KMS-11 (cell line): ENCODE measurements around the gene DSCAML1.
"Not testable (repeated sequence)": the region's sequence is repeated elsewhere in the genome, so short reads cannot be mapped to it uniquely, and the experiment has no call there.

ENCODE experiments used
- H2AFZ ChIP-seq: fragments of 200-600 bp; sonication (generic); 2 replicates; pipeline ENCODE4 v1.6.1; 2016; ENCODE audit warnings: antibody characterized with exemption, mixed run types, low read depth
- H3K27ac ChIP-seq: fragments of 200-600 bp; sonication (generic); 2 replicates; pipeline ENCODE4 v1.6.1; 2016; ENCODE audit warnings: mild to moderate bottlenecking, mixed run types
- H3K27me3 ChIP-seq: fragments of 200-600 bp; sonication (generic); 2 replicates; pipeline ENCODE4 v1.6.1; 2017; ENCODE audit warnings: mild to moderate bottlenecking, low read depth, mixed run types, moderate library complexity; ENCODE audit not compliant: insufficient read depth
- H3K36me3 ChIP-seq: fragments of 200-600 bp; sonication (generic); 2 replicates; pipeline ENCODE4 v1.6.1; 2017; ENCODE audit warnings: mild to moderate bottlenecking, mixed run types; ENCODE audit not compliant: insufficient read depth
- H3K4me1 ChIP-seq: fragments of 200-600 bp; sonication (generic); 2 replicates; pipeline ENCODE4 v1.6.1; 2016; ENCODE audit warnings: mild to moderate bottlenecking, low read depth, mixed run types; ENCODE audit not compliant: poor library complexity, severe bottlenecking
- H3K4me2 ChIP-seq: fragments of 200-600 bp; sonication (generic); 2 replicates; pipeline ENCODE4 v1.7.0; 2016; ENCODE audit warnings: mild to moderate bottlenecking, mixed run types
- H3K4me3 ChIP-seq: fragments of 200-600 bp; sonication (generic); IDR thresholded peaks from 2 replicates; pipeline ENCODE4 v1.6.1; 2017; ENCODE audit warnings: low read depth, low read length, mixed read lengths; ENCODE audit not compliant: insufficient read depth
- H3K79me2 ChIP-seq: fragments of 200-600 bp; sonication (generic); 2 replicates; pipeline ENCODE4 v1.6.1; 2016; ENCODE audit warnings: low read depth, mixed run types; ENCODE audit not compliant: insufficient read depth
- H3K9ac ChIP-seq: fragments of 200-600 bp; sonication (generic); 2 replicates; pipeline ENCODE4 v1.6.1; 2016; ENCODE audit warnings: mild to moderate bottlenecking, mixed run types
- H4K20me1 ChIP-seq: fragments of 200-600 bp; sonication (generic); 2 replicates; pipeline ENCODE4 v1.6.1; 2016; ENCODE audit warnings: mild to moderate bottlenecking, mixed run types; ENCODE audit not compliant: insufficient read depth
- TF ChIP-seq, protein P1 (sequence below): fragments of 200-600 bp; sonication (generic); conservative IDR thresholded peaks from 2 replicates; pipeline ENCODE4 v1.6.1; 2017; ENCODE audit warnings: low read depth, mild to moderate bottlenecking, antibody characterized with exemption, low read length, moderate library complexity, mixed read lengths

The DSCAML1 gene

GRCh38 chr11:117767071-117767470 is 29.9 kb downstream of the DSCAML1 start:
- Histone ChIP-seq H3K9ac (no peak overlapping the region), H3K27me3 (no peaks in the 10 kb centered on the region), H3K4me2 (no peak overlapping the region), H3K27ac (no peak overlapping the region), H3K79me2 (no peaks in the 10 kb centered on the region), H3K36me3 (no peaks in the 10 kb centered on the region), H4K20me1 (no peaks in the 10 kb centered on the region), H3K4me1 (no peaks in the 10 kb centered on the region), H2AFZ (no peak overlapping the region), H3K4me3 (no peak overlapping the region)
- TF ChIP-seq, protein P1, sequence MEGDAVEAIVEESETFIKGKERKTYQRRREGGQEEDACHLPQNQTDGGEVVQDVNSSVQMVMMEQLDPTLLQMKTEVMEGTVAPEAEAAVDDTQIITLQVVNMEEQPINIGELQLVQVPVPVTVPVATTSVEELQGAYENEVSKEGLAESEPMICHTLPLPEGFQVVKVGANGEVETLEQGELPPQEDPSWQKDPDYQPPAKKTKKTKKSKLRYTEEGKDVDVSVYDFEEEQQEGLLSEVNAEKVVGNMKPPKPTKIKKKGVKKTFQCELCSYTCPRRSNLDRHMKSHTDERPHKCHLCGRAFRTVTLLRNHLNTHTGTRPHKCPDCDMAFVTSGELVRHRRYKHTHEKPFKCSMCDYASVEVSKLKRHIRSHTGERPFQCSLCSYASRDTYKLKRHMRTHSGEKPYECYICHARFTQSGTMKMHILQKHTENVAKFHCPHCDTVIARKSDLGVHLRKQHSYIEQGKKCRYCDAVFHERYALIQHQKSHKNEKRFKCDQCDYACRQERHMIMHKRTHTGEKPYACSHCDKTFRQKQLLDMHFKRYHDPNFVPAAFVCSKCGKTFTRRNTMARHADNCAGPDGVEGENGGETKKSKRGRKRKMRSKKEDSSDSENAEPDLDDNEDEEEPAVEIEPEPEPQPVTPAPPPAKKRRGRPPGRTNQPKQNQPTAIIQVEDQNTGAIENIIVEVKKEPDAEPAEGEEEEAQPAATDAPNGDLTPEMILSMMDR, result no peak

GRCh38 chr11:117766576-117766975 is 30.4 kb downstream of the DSCAML1 start:
- no peak overlapping the region for H2AFZ ChIP-seq
- H3K36me3 ChIP-seq, result no peaks in the 10 kb centered on the region
- no peak overlapping the region for H3K4me3 ChIP-seq
- H3K79me2 ChIP-seq, result no peaks in the 10 kb centered on the region
- TF ChIP-seq, protein P1, result no peak
- H3K27me3 ChIP-seq, result no peaks in the 10 kb centered on the region
- H3K27ac ChIP-seq, result no peak overlapping the region
- no peaks in the 10 kb centered on the region for H4K20me1 ChIP-seq
- H3K4me2 ChIP-seq, result no peak overlapping the region
- H3K4me1 ChIP-seq, result no peaks in the 10 kb centered on the region
- H3K9ac ChIP-seq, result no peak overlapping the region

DNA sequence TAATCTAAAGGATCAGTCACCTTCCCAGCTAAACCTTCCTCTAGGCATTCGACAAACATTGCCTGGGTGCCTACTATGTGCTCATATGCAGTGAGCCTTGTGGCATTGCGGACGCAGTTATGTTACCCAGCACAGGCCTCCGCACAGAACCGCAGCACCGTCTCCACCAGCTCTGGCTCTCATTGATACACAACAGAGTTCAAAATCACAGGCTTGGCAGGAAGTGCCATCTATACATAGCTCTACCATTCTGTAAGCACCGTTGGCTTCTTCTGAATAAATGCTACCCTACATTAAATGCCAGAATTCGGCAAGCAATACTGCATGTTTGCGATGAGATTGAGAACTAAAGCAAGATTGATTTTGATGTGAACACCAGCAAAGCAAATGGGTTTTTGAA is 31.0 kb downstream of the DSCAML1 start:
- Histone ChIP-seq H3K79me2 (no peaks in the 10 kb centered on the region), H3K4me1 (no peaks in the 10 kb centered on the region), H4K20me1 (no peaks in the 10 kb centered on the region), H2AFZ (no peak overlapping the region), H3K9ac (no peak overlapping the region), H3K4me3 (no peak overlapping the region), H3K27me3 (no peaks in the 10 kb centered on the region), H3K36me3 (no peaks in the 10 kb centered on the region), H3K27ac (no peak overlapping the region), H3K4me2 (no peak overlapping the region)
- TF ChIP-seq, protein P1, result no peak

GRCh38 chr11:117765068-117765467 is 31.9 kb downstream of the DSCAML1 start:
- TF ChIP-seq, protein P1, result no peak
- no peaks in the 10 kb centered on the region for H3K36me3 ChIP-seq
- H3K27ac ChIP-seq, result no peak overlapping the region
- H3K27me3 ChIP-seq, result no peaks in the 10 kb centered on the region
- no peaks in the 10 kb centered on the region for H4K20me1 ChIP-seq
- H2AFZ ChIP-seq, result no peak overlapping the region
- H3K4me3 ChIP-seq, result no peak overlapping the region
- no peak overlapping the region for H3K4me2 ChIP-seq
- no peaks in the 10 kb centered on the region for H3K4me1 ChIP-seq
- H3K9ac ChIP-seq, result no peak overlapping the region
- no peaks in the 10 kb centered on the region for H3K79me2 ChIP-seq

DNA sequence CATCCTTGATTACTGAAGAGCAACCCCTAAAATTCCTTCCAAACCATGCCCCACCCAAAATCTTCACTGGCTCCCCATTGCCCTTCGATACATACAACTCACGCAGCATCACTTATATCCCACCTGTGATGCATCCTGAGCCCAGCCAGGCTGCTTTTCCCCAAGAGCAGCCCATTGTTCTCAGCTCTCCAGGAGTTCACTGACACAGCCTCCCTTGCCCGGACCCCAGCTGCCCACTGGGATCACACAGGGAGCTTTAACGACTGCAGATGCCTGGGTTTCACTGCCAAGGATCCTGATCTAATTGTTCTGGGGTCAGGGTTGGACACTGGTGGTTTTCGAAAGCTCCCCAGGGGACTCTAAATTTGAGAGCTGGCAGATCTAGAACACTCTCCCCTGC is 33.6 kb downstream of the DSCAML1 start:
- not testable (repeated sequence) for H3K4me2 ChIP-seq, H3K9ac ChIP-seq, H3K36me3 ChIP-seq, H3K27ac ChIP-seq, H3K27me3 ChIP-seq, H4K20me1 ChIP-seq, H3K4me3 ChIP-seq, H3K79me2 ChIP-seq, H3K4me1 ChIP-seq, H2AFZ ChIP-seq
